Naive thymus-derived CD8-positive, alpha-beta T cell (primary cell): Measurements from ENCODE around the gene BMI1. TPM values are rescaled to one million over a fixed set of nuclear protein-coding genes. Genes with fewer than 3 reads are reported as not detected.
A peak's percentile ranks its signal among the peaks of the same experiment; 100 is the strongest.

Experiments used
- ATAC-seq, 2 donors: fragments of 150-1000 bp; cut with Tn5 transposase in 1 of 2; sonication (Bioruptor Pico), chemical (Tn5 transposase) in 1 of 2; 1 replicate in 1 of 2; 2 replicates in 1 of 2; pipeline ENCODE4 v1.10.0; 2021; ENCODE audit warnings: mild to moderate bottlenecking in 2 of 2, moderate library complexity in 2 of 2
- POLR2A ChIA-PET: fragments of 350-600 bp; sonication (Branson Sonifier 250); formaldehyde crosslinking; loops from one replicate; lab custom pipeline; 2021; ENCODE audit warnings: antibody characterized with exemption; lab: Charles Lee
- DNase-seq, 10 donors: peaks; one replicate each; pipeline versions ENCODE4 v3.0.0 to v3.0.0-alpha.2; 2020 to 2022
- H3K27ac Mint-ChIP-seq, 10 donors: one replicate each; pipeline ENCODE4 v1.8.0; 2020 to 2022; ENCODE audit warnings: mild to moderate bottlenecking in 10 of 10, mixed read lengths in 10 of 10, moderate library complexity in 4 of 10, inconsistent platforms in 1 of 10
- H3K27me3 Mint-ChIP-seq, 5 donors: one replicate each; pipeline ENCODE4 v1.8.0; 2021 to 2022; ENCODE audit warnings: mixed read lengths in 5 of 5
- H3K36me3 Mint-ChIP-seq, 3 donors: one replicate each; pipeline ENCODE4 v1.8.0; 2020 to 2022; ENCODE audit warnings: mixed read lengths in 3 of 3, mild to moderate bottlenecking in 2 of 3, inconsistent platforms in 1 of 3
- H3K4me1 Mint-ChIP-seq, 4 donors: one replicate each; pipeline ENCODE4 v1.8.0; 2021 to 2022; ENCODE audit warnings: mixed read lengths in 4 of 4
- H3K4me3 Mint-ChIP-seq, 10 donors: one replicate each; pipeline ENCODE4 v1.8.0; 2020 to 2022; ENCODE audit warnings: mild to moderate bottlenecking in 10 of 10, mixed read lengths in 10 of 10, moderate library complexity in 6 of 10, inconsistent platforms in 1 of 10
- H3K9me3 Mint-ChIP-seq, 9 donors: one replicate each; pipeline ENCODE4 v1.8.0; 2020 to 2022; ENCODE audit warnings: mixed read lengths in 9 of 9, mild to moderate bottlenecking in 3 of 9, inconsistent platforms in 1 of 9, moderate library complexity in 1 of 9
- polyA plus RNA-seq, 3 donors: library from polyadenylated mRNA; unstranded; fragments of 300-500 nt; fragmentation: Illumina TruSeq; gene quantifications; one replicate each; pipeline ENCODE4 v1.2.3, GENCODE V29; 2021
- total RNA-seq, 8 experiments: library from RNA in 2 of 8; stranded (reverse) in 2 of 8; gene quantifications; one replicate each; pipeline ENCODE4 v1.2.3 and lab custom pipeline; 2021 to 2026

The BMI1 gene
- total and polyA plus RNA-seq, 5 experiments from 2014 or later, result 22.5 to 80.3 (median 32.9) TPM

DNA sequence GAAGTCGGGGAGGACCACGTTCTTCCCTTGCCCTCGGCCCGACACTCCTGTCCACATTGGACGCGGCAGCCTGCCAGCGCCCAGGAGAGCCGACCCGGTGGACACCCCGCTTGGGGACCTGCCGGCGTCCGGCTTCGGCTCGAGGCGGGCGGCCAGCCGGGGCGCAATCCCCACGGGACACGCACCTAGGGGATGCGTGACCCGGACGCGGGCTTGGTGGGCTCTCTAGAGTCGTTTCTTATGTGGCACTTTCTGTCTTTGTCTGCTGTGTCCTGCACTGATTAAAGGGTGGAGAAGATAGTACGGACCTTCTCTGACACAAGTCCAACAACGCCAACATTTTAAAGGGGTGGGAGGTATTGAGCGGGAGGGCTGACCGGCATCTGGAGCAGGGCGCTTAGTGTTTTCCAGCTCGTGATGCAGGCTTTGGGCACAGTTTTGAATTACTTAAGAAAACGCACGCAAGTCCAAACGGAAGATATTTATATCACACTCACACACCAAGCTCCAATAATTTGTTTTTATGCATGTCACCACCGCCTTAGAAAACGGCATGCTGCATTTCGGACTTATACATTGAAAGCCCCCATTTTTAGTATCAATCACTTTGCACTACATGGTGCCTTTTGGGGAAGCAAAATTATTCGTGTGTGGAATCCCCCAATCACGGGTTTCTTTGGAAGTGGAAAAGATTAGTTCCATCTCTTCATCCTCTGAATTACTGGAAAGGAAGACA lies 20.5 kb downstream of the BMI1 start:
- Mint-ChIP-seq H3K27ac (peak overlapping the region in 5 of 10 donors; percentile 29 to 75 (median 44)), H3K4me1 (peaks cover 2 to 40% (median 14%) of the 10 kb centered on the region in 4 donors), H3K9me3 (peaks cover 0 to 37% (median 15%) of the 10 kb centered on the region in 9 donors), H3K27me3 (peaks cover 27 to 82% (median 76%) of the 10 kb centered on the region in 5 donors), H3K4me3 (peak overlapping the region; percentile 47 to 86 (median 68)), H3K36me3 (peaks cover 6 to 17% (median 10%) of the 10 kb centered on the region in 3 donors)
- peak in 1 of 2 donors; percentile 9 for ATAC-seq
- POLR2A ChIA-PET, result interaction anchor here (0.7 to 5.0 kb wide), 5 partner anchors 8 to 135 kb away, joined by 3 to 30 read pairs (median 4); no protein-coding TSS in a partner anchor
- DNase-seq, result peak in 3 of 10 donors; percentile 26 to 45 (median 27)

DNA sequence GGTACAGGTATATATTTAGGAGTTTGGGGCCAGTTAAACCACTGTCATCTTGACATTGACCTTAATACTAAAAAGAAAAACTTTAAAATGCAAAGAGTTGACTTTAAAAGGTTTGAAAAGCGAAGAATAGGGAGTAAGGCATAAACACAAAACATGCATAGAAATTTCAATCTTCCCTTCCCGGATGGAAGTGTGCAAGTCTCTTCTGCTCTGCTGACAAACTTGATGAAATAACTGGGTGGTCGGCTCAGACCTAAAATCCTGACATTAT lies 21.0 kb downstream of the BMI1 start:
- DNase-seq (peak in 1 of 10 donors; percentile 25), ATAC-seq (no peak)
- Mint-ChIP-seq H3K9me3 (peaks cover 0 to 41% (median 17%) of the 10 kb centered on the region in 9 donors), H3K27me3 (peaks cover 27 to 84% (median 76%) of the 10 kb centered on the region in 5 donors), H3K27ac (peak overlapping the region in 2 of 10 donors; percentile 29 to 75), H3K4me3 (peak overlapping the region in 7 of 10 donors; percentile 38 to 71 (median 58)), H3K4me1 (peaks cover 2 to 37% (median 11%) of the 10 kb centered on the region in 4 donors), H3K36me3 (peaks cover 5 to 20% (median 10%) of the 10 kb centered on the region in 3 donors)
- POLR2A ChIA-PET, result interaction anchor here (2.6 to 5.0 kb wide), 2 partner anchors 18 to 96 kb away, joined by 14 to 30 read pairs; no protein-coding TSS in a partner anchor

DNA sequence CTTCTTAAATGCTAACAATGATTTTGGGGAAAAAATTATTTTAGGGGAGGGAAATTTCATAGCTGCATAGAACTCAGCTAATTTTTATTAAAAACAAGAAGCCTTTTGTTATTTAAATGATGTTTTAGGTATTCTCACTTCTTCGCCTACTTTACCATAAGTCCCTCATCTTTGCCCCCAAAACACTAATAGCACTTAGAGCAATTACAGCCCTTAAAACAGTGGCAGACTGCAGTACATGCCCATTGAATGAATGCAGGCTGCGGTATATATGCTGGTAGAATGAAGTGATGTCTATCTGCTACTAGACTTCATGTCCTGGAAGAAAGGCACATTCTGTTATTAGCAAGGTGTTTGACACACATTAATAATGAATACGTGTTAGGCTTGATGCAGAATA lies 21.5 kb downstream of the BMI1 start:
- POLR2A ChIA-PET, result interaction anchor here (2.6 to 5.0 kb wide), 2 partner anchors 18 to 95 kb away, joined by 14 to 30 read pairs; no protein-coding TSS in a partner anchor
- Mint-ChIP-seq H3K36me3 (peaks cover 5 to 20% (median 10%) of the 10 kb centered on the region in 3 donors), H3K4me3 (no peak overlapping the region), H3K9me3 (peaks cover 0 to 44% (median 17%) of the 10 kb centered on the region in 9 donors), H3K27me3 (peaks cover 31 to 84% (median 74%) of the 10 kb centered on the region in 5 donors), H3K27ac (no peak overlapping the region), H3K4me1 (peaks cover 2 to 35% (median 9%) of the 10 kb centered on the region in 4 donors)
- DNase-seq, result no peak
- no peak for ATAC-seq

GRCh38 chr10:22343731-22344130 lies 22.8 kb downstream of the BMI1 start:
- H3K27me3 Mint-ChIP-seq, result peaks cover 31 to 73% (median 68%) of the 10 kb centered on the region in 5 donors
- no peak overlapping the region for H3K4me3 Mint-ChIP-seq
- H3K27ac Mint-ChIP-seq, result no peak overlapping the region
- no peak for DNase-seq
- no peak for ATAC-seq
- peaks cover 2 to 32% (median 9%) of the 10 kb centered on the region in 4 donors for H3K4me1 Mint-ChIP-seq
- POLR2A ChIA-PET, result interaction anchor here (1.5 to 5.0 kb wide), 2 partner anchors 27 to 94 kb away, joined by 4 to 30 read pairs; partner anchors contain the start of gene COMMD3
- peaks cover 5 to 20% (median 10%) of the 10 kb centered on the region in 3 donors for H3K36me3 Mint-ChIP-seq
- peaks cover 0 to 42% (median 17%) of the 10 kb centered on the region in 9 donors for H3K9me3 Mint-ChIP-seq

GRCh38 chr10:22344249-22344648 lies 23.4 kb downstream of the BMI1 start:
- POLR2A ChIA-PET, result interaction anchor here (1.2 to 5.0 kb wide), 3 partner anchors 28 to 112 kb away, joined by 3 to 30 read pairs (median 4); partner anchors contain the start of gene COMMD3
- H3K4me3 Mint-ChIP-seq, result peak overlapping the region in 2 of 10 donors; percentile 5 to 61
- H3K27ac Mint-ChIP-seq, result peak overlapping the region in 2 of 10 donors; percentile 70 to 87
- no peak for ATAC-seq
- peaks cover 5 to 20% (median 10%) of the 10 kb centered on the region in 3 donors for H3K36me3 Mint-ChIP-seq
- peaks cover 31 to 68% (median 65%) of the 10 kb centered on the region in 5 donors for H3K27me3 Mint-ChIP-seq
- peaks cover 0 to 40% (median 17%) of the 10 kb centered on the region in 9 donors for H3K9me3 Mint-ChIP-seq
- no peak for DNase-seq
- peaks cover 2 to 31% (median 9%) of the 10 kb centered on the region in 4 donors for H3K4me1 Mint-ChIP-seq

DNA sequence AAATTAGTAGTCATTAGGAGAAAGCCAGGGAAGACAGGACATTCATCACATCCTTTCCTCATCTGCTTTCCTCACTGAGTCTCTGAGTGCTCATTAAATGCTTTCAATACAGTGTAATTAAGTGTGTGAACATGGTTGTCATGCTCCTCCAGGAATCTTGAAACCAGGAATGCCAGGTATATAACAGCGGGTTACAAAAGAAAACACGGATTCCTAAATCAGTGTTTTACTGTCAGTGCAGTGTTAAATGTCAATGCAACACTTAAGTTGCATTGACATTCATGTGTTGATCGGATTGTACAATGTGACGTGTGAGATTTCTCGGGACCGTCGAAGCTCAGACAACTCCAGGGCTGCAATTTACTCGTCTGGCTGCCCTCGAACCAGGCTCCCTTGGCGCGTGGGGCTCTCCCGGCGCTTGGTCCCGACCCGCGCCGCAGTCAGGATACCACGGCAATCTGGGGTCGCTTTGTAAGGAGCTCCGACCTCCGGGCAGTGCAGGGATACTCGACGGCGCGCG lies 23.9 kb downstream of the BMI1 start:
- peaks cover 2 to 27% (median 8%) of the 10 kb centered on the region in 4 donors for H3K4me1 Mint-ChIP-seq
- no peak for DNase-seq
- H3K27ac Mint-ChIP-seq, result peak overlapping the region in 3 of 10 donors; percentile 25 to 87 (median 70)
- POLR2A ChIA-PET, result interaction anchor here (0.5 to 1.5 kb wide), 5 partner anchors 28 to 640 kb away, joined by 3 to 4 read pairs (median 3); partner anchors contain the start of gene COMMD3
- H3K9me3 Mint-ChIP-seq, result peaks cover 0 to 40% (median 17%) of the 10 kb centered on the region in 9 donors
- peak overlapping the region in 8 of 10 donors; percentile 2 to 61 (median 22) for H3K4me3 Mint-ChIP-seq
- ATAC-seq, result no peak
- H3K36me3 Mint-ChIP-seq, result peaks cover 5 to 20% (median 10%) of the 10 kb centered on the region in 3 donors
- H3K27me3 Mint-ChIP-seq, result peaks cover 31 to 64% (median 60%) of the 10 kb centered on the region in 5 donors

DNA sequence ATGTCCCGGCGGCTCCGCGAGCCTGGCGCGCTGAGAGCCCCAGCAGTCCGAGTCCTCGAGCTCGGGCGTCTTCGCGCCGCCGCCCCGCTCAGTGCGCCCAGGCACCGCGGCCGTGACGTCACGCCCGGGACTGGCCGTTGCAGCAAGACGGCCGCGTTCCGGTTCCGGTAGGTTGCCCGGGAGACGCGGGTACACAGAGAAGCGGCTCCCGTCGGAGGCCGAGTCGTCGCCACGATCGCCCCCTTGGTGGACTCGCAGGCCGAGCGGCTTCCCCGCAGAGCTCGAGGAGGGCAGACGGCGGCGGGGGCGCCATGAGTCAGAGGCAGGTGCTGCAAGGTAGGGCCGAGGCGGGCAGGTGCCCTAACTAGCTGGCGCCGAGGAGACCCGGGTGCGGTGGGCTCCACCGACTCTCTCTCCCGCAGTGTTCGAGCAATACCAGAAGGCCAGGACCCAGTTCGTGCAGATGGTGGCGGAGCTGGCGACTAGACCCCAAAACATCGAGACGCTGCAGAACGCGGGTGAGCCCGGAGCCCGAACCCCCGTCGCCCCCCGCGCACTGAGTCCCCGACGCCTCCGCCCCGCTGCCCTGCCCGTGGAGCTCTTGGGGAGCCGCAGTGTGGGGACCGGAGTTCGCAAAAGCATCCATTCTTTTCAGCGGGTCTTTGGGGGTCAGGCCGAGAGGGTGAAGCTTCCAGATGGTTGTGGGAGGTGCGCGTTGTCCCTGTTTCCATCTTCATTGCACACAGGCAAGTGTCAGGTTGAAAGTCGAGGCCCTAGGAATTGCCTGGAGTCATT lies 24.6 kb downstream of the BMI1 start, which contains the start of gene SPAG6:
Gene SPAG6 (plus strand): TSS at position 196 of the 795 bp plus-strand sequence. CDS start 116 bp downstream, at position 312.
- peak in 5 of 10 donors; percentile 12 to 67 (median 14) for DNase-seq
- H3K4me3 Mint-ChIP-seq, result peak within 1 kb of the TSS in 9 of 10 donors; percentile 3 to 66 (median 38)
- POLR2A ChIA-PET, result interaction anchor here (0.5 to 1.3 kb wide), 4 partner anchors 91 to 639 kb away, joined by 3 read pairs; no protein-coding TSS in a partner anchor
- H3K27me3 Mint-ChIP-seq, result peaks cover 28 to 60% (median 55%) of the 10 kb centered on the region in 5 donors
- H3K36me3 Mint-ChIP-seq, result peaks cover 5 to 20% (median 5%) of the 10 kb centered on the region in 3 donors
- peak within 1 kb of the TSS in 4 of 10 donors; percentile 25 to 92 (median 82) for H3K27ac Mint-ChIP-seq
- peak; percentile 28 to 41 for ATAC-seq
- peaks cover 0 to 22% (median 3%) of the 10 kb centered on the region in 4 donors for H3K4me1 Mint-ChIP-seq
- peaks cover 0 to 40% (median 17%) of the 10 kb centered on the region in 9 donors for H3K9me3 Mint-ChIP-seq

DNA sequence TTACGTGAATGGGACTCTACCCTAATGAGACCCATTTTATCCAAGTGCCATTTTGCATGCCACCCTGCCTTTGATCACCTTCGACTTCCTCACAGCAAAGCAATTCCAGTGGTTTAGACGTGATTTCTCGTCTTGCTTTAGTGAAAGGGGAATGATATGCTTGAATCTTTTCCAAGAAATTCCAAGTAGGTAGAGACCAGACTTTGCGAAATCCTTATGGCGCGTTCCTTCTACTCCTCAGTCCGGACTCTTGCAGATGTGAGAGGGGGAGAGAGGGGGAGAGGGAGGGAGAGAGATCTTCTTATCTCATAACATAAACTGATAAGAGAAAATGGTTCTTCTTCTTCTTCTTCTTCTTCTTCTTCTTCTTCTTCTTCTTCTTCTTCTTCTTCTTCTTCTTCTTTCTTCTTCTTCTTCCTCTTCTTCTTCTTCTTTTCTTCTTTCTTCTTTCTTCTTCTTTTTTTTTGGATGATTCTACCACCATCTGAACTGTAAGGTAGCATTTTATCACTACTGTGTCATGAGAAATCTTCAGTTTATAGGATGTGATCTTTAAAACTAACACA lies 25.3 kb downstream of the BMI1 start:
- Mint-ChIP-seq H3K4me3 (peak overlapping the region in 8 of 10 donors; percentile 4 to 66 (median 40)), H3K4me1 (peaks cover 0 to 22% (median 3%) of the 10 kb centered on the region in 4 donors), H3K27me3 (peaks cover 28 to 65% (median 55%) of the 10 kb centered on the region in 5 donors), H3K36me3 (peaks cover 5 to 20% (median 5%) of the 10 kb centered on the region in 3 donors), H3K27ac (peak overlapping the region in 3 of 10 donors; percentile 72 to 92 (median 92)), H3K9me3 (peaks cover 0 to 39% (median 17%) of the 10 kb centered on the region in 9 donors)
- no peak for ATAC-seq
- peak in 1 of 10 donors; percentile 16 for DNase-seq
- POLR2A ChIA-PET, result interaction anchor here (1.3 kb wide), 1 partner anchor 90 kb away, joined by 3 read pairs; no protein-coding TSS in a partner anchor

- Mint-ChIP-seq H3K27ac (no peak overlapping the region), H3K4me1 (peaks cover 0 to 8% (median 1%) of the 10 kb centered on the region in 4 donors), H3K27me3 (peaks cover 20 to 49% (median 36%) of the 10 kb centered on the region in 5 donors), H3K9me3 (peaks cover 0 to 17% (median 8%) of the 10 kb centered on the region in 9 donors), H3K36me3 (peaks cover 1 to 10% (median 5%) of the 10 kb centered on the region in 3 donors), H3K4me3 (no peak overlapping the region)
- POLR2A ChIA-PET, result interaction anchor here (0.9 to 1.2 kb wide), 3 partner anchors 9 to 91 kb away, joined by 3 to 5 read pairs (median 4); no protein-coding TSS in a partner anchor
- DNase-seq, result no peak
- ATAC-seq, result no peak
These were observed 28.9 kb downstream of the BMI1 start for GRCh38 chr10:22349755-22350154.

- H3K27me3 Mint-ChIP-seq, result peaks cover 13 to 39% (median 24%) of the 10 kb centered on the region in 5 donors
- POLR2A ChIA-PET, result interaction anchor here (1.2 kb wide), 1 partner anchor 11 kb away, joined by 3 read pairs; no protein-coding TSS in a partner anchor
These were observed 30.3 kb downstream of the BMI1 start for GRCh38 chr10:22351131-22351703.

More at GRCh38 chr10:22351131-22351703, 30.3 kb downstream of the BMI1 start:
- no peak overlapping the region for H3K4me3 Mint-ChIP-seq
- peaks cover 0 to 9% (median 2%) of the 10 kb centered on the region in 9 donors for H3K9me3 Mint-ChIP-seq
- peaks cover 0 to 1% (median 0%) of the 10 kb centered on the region in 4 donors for H3K4me1 Mint-ChIP-seq
- ATAC-seq, result no peak
- H3K36me3 Mint-ChIP-seq, result peaks cover 0 to 4% (median 3%) of the 10 kb centered on the region in 3 donors
- H3K27ac Mint-ChIP-seq, result no peak overlapping the region
- no peak for DNase-seq
